PC-9 (cell line): ENCODE results near the gene P2RX5. TPM values are rescaled to one million over a fixed set of nuclear protein-coding genes. Genes with fewer than 3 reads are reported as not detected.

Source experiments
- BruUV-seq: library from RNA; stranded (reverse); fragments of 400-500 nt; replicated peaks from 2 replicates; lab custom pipeline; 2021; lab: Mats Ljungman, UMichigan
- CTCF ChIA-PET: fragments of 300-600 bp; sonication (Branson Sonifier 250); formaldehyde crosslinking; loops from one replicate; lab custom pipeline; 2022; ENCODE audit warnings: antibody characterized with exemption; lab: Charles Lee
- POLR2A ChIA-PET: fragments of 300-600 bp; sonication (Branson Sonifier 250); formaldehyde crosslinking; loops from one replicate; lab custom pipeline; 2022; ENCODE audit warnings: antibody characterized with exemption; ENCODE audit not compliant: unreplicated experiment; lab: Charles Lee
- DNase-seq, 2 experiments: peaks; one replicate each; pipeline versions ENCODE4 v3.0.0 to v3.0.0-alpha.2; 2015 to 2022; ENCODE audit warnings: mixed read lengths in 1 of 2
- H2AFZ ChIP-seq: fragments of 200-600 bp; sonication (generic); 2 replicates; pipeline ENCODE4 v1.8.1; 2017; ENCODE audit warnings: antibody characterized with exemption
- H3F3A ChIP-seq: fragments of 200-600 bp; sonication (generic); 2 replicates; pipeline ENCODE4 v1.8.1; 2017; ENCODE audit warnings: antibody characterized with exemption, mild to moderate bottlenecking, low read depth; ENCODE audit not compliant: insufficient read depth
- H3K27ac ChIP-seq: fragments of 200-600 bp; sonication (generic); 2 replicates; pipeline ENCODE4 v1.6.1; 2016; ENCODE audit warnings: mixed run types
- H3K27me3 ChIP-seq: fragments of 200-600 bp; sonication (generic); 2 replicates; pipeline ENCODE4 v1.6.1; 2016; ENCODE audit warnings: low read depth, mixed run types; ENCODE audit not compliant: insufficient read depth
- H3K36me3 ChIP-seq: fragments of 200-600 bp; sonication (generic); 2 replicates; pipeline ENCODE4 v1.6.1; 2016; ENCODE audit warnings: low read depth, mixed run types
- H3K4me1 ChIP-seq: fragments of 200-600 bp; sonication (generic); replicated peaks from 2 replicates; pipeline ENCODE4 v1.6.1; 2016; ENCODE audit warnings: mixed run types; ENCODE audit not compliant: insufficient read depth
- H3K4me2 ChIP-seq: fragments of 200-600 bp; sonication (generic); 2 replicates; pipeline ENCODE4 v1.6.1; 2017; ENCODE audit warnings: mixed run types
- H3K4me3 ChIP-seq: fragments of 200-600 bp; sonication (generic); 2 replicates; pipeline ENCODE4 v1.6.1; 2016; ENCODE audit warnings: mixed run types
- H3K79me2 ChIP-seq: fragments of 200-600 bp; sonication (generic); 2 replicates; pipeline ENCODE4 v1.6.1; 2017; ENCODE audit warnings: low read depth, mixed run types
- H3K9me2 ChIP-seq: fragments of 200-600 bp; sonication (generic); 2 replicates; pipeline ENCODE4 v1.8.1; 2017; ENCODE audit warnings: mild to moderate bottlenecking; ENCODE audit not compliant: insufficient read depth
- H3K9me3 ChIP-seq: fragments of 200-600 bp; sonication (generic); 2 replicates; pipeline ENCODE4 v1.8.1; 2016; ENCODE audit warnings: low read depth; ENCODE audit not compliant: insufficient read depth
- H4K20me1 ChIP-seq: fragments of 200-600 bp; sonication (generic); 2 replicates; pipeline ENCODE4 v1.8.1; 2017; ENCODE audit not compliant: insufficient read depth
- CTCF ChIP-seq: fragments of 200-600 bp; sonication (generic); conservative IDR thresholded peaks from 2 replicates; pipeline ENCODE4 v1.6.1; 2017; ENCODE audit warnings: mixed run types, antibody characterized with exemption, mild to moderate bottlenecking, moderate library complexity
- EZH2 ChIP-seq: fragments of 200-600 bp; sonication (generic); IDR thresholded peaks from 2 replicates; pipeline ENCODE4 v1.8.0; 2017; ENCODE audit warnings: antibody characterized with exemption, low read depth
- intact Hi-C: fragments of 100-400 bp; cut with micrococcal nuclease; formaldehyde crosslinking; loops from one replicate; pipeline ENCODE4 v1.10.0; 2022; ENCODE audit not compliant: unreplicated experiment
- total RNA-seq: library from RNA; stranded (reverse); gene quantifications from 2 replicates; pipeline ENCODE4 v1.2.3, GENCODE V29; 2021

The P2RX5 gene
- total RNA-seq, 1 experiment from 2014 or later, result 18.3 TPM

DNA sequence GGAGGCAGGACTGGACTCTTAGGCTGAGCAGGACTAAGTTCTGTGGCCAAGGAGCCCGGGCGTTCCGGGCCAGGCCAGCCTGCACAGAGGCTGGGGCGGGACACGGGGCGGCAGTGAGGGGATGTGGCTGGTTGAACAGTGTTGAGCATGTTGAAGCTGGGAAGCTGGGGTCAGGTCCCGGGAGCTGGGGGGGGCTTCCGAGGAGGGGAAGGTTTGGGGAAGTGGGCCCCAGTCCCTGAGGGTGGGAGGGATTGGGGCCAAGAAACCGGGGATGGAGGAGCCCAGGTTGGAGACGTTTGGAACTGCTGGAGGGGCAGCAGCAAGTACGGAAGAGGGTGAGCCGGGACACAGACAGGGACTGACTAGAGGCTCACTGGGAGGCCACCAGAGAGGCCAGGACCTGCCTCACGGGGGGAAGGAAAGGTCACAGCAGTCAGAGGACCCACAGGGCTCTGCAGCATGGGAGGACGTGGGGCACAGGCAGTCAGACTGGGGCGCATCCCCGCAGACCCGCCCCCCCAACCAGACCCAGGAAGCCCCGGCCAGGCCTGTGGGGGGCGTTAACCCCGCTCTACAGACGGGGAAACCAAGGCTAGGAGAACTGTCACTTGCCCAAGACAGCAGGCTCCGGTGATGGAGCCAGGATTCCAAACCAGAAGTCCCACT is 37.0 kb downstream of the P2RX5 start:
- POLR2A ChIA-PET, result interaction anchor here (0.5 kb wide), 1 partner anchor 47 kb away, joined by 18 read pairs; no protein-coding TSS in a partner anchor
- BruUV-seq, result no TSS peak
- TF ChIP-seq CTCF (no peak), EZH2 (no peak)
- no peak for DNase-seq
- no peaks in the 10 kb centered on the region for H3K27me3 ChIP-seq
- CTCF ChIA-PET, result no interaction called here
- H3K4me1 ChIP-seq, result peaks cover 11% of the 10 kb centered on the region
- no peaks in the 10 kb centered on the region for H3K36me3 ChIP-seq
- intact Hi-C loops, result no loop called here
- H3K4me3 ChIP-seq, result no peak overlapping the region
- no peaks in the 10 kb centered on the region for H3K9me3 ChIP-seq
- 0 out of 2 replicates have a peak, but pooled peaks cover 4% of the 10 kb centered on the region for H4K20me1 ChIP-seq
- H3K27ac ChIP-seq, result no peak overlapping the region
- H2AFZ ChIP-seq, result no peak overlapping the region
- H3K9me2 ChIP-seq, result no peaks in the 10 kb centered on the region
- H3K4me2 ChIP-seq, result peak overlapping the region; percentile 51; the same call in 1 of the 2 replicates
- H3F3A ChIP-seq, result peaks cover 14% of the 10 kb centered on the region; the same call in 1 of the 2 replicates
- no peaks in the 10 kb centered on the region for H3K79me2 ChIP-seq

- no peaks in the 10 kb centered on the region for H3K9me3 ChIP-seq
- no peak overlapping the region for H3K27ac ChIP-seq
- H3K4me1 ChIP-seq, result peaks cover 11% of the 10 kb centered on the region
- no peaks in the 10 kb centered on the region for H3K9me2 ChIP-seq
- TF ChIP-seq EZH2, result no peak
- no peak for TF ChIP-seq CTCF
- 0 out of 2 replicates have a peak, but pooled peaks cover 4% of the 10 kb centered on the region for H4K20me1 ChIP-seq
- H3K27me3 ChIP-seq, result no peaks in the 10 kb centered on the region
- ChIA-PET POLR2A (interaction anchor here (0.5 to 0.6 kb wide), 2 partner anchors 46 to 981 kb away, joined by 3 to 18 read pairs; no protein-coding TSS in a partner anchor), CTCF (no interaction called here)
- no peak overlapping the region for H2AFZ ChIP-seq
- no peak overlapping the region for H3K4me3 ChIP-seq
- DNase-seq, result no peak
- H3K4me2 ChIP-seq, result no peak overlapping the region
- BruUV-seq, result no TSS peak
- no peaks in the 10 kb centered on the region for H3K79me2 ChIP-seq
- intact Hi-C loops, result no loop called here
- H3K36me3 ChIP-seq, result no peaks in the 10 kb centered on the region
- H3F3A ChIP-seq, result peaks cover 14% of the 10 kb centered on the region; the same call in 1 of the 2 replicates
Measured at GRCh38 chr17:3657874-3658783, 37.8 kb downstream of the P2RX5 start.

- H3K9me3 ChIP-seq, result no peaks in the 10 kb centered on the region
- no TSS peak for BruUV-seq
- no peaks in the 10 kb centered on the region for H3K9me2 ChIP-seq
- ChIA-PET POLR2A (interaction anchor here (0.6 kb wide), 1 partner anchor 981 kb away, joined by 3 read pairs; no protein-coding TSS in a partner anchor), CTCF (no interaction called here)
- H3K4me2 ChIP-seq, result no peak overlapping the region
- H3K4me3 ChIP-seq, result no peak overlapping the region
- H3K36me3 ChIP-seq, result no peaks in the 10 kb centered on the region
- 0 out of 2 replicates have a peak, but pooled peaks cover 4% of the 10 kb centered on the region for H4K20me1 ChIP-seq
- no peak overlapping the region for H3K27ac ChIP-seq
- intact Hi-C loops, result no loop called here
- no peak overlapping the region for H2AFZ ChIP-seq
- H3F3A ChIP-seq, result peaks cover 14% of the 10 kb centered on the region; the same call in 1 of the 2 replicates
- no peaks in the 10 kb centered on the region for H3K27me3 ChIP-seq
- DNase-seq, result no peak
- H3K79me2 ChIP-seq, result no peaks in the 10 kb centered on the region
- H3K4me1 ChIP-seq, result peaks cover 11% of the 10 kb centered on the region
- TF ChIP-seq EZH2 (no peak), CTCF (no peak)
Measured at GRCh38 chr17:3657588-3657869, 38.4 kb downstream of the P2RX5 start.
